Measurements from ENCODE around the gene KDF1.

DNA sequence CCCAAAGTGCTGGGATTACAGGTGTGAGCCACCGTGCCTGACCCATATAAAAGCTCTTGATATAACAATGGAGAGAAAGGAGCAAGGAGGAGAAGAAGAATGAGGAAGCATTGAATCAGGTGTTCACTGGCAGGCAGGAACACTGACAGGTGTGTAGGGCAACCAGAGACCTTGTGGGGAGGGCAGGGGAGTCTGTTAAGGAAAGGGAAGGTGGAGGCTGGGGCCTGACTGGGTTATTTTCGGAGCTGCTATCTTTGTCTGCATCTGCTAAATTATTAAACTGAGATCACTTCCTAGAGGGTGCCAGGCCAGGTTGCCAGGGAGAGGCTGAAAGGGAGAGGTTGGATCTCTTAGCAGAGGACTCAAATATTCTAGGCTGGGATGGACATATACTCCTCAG is 26.4 kb upstream of the KDF1 start:
- TF ChIP-seq, protein P1, sequence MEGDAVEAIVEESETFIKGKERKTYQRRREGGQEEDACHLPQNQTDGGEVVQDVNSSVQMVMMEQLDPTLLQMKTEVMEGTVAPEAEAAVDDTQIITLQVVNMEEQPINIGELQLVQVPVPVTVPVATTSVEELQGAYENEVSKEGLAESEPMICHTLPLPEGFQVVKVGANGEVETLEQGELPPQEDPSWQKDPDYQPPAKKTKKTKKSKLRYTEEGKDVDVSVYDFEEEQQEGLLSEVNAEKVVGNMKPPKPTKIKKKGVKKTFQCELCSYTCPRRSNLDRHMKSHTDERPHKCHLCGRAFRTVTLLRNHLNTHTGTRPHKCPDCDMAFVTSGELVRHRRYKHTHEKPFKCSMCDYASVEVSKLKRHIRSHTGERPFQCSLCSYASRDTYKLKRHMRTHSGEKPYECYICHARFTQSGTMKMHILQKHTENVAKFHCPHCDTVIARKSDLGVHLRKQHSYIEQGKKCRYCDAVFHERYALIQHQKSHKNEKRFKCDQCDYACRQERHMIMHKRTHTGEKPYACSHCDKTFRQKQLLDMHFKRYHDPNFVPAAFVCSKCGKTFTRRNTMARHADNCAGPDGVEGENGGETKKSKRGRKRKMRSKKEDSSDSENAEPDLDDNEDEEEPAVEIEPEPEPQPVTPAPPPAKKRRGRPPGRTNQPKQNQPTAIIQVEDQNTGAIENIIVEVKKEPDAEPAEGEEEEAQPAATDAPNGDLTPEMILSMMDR (IDR thresholded peaks at IDR 0.05) = no peak
- TF ChIP-seq, protein P2, sequence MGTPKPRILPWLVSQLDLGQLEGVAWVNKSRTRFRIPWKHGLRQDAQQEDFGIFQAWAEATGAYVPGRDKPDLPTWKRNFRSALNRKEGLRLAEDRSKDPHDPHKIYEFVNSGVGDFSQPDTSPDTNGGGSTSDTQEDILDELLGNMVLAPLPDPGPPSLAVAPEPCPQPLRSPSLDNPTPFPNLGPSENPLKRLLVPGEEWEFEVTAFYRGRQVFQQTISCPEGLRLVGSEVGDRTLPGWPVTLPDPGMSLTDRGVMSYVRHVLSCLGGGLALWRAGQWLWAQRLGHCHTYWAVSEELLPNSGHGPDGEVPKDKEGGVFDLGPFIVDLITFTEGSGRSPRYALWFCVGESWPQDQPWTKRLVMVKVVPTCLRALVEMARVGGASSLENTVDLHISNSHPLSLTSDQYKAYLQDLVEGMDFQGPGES (IDR thresholded peaks at IDR 0.05; ENCODE audit: low read depth, low read length) = no peak
- TF ChIP-seq RAD21 (IDR thresholded peaks at IDR 0.05; ENCODE audit: low read length) (no peak), EZH2phosphoT487 (IDR thresholded peaks at IDR 0.05; ENCODE audit: borderline replicate concordance, low read depth) (no peak), SMC3 (IDR thresholded peaks at IDR 0.05; ENCODE audit: low read depth, low read length) (no peak), ELF1 (IDR thresholded peaks at IDR 0.05) (no peak), POLR2AphosphoS5 (IDR thresholded peaks at IDR 0.05; ENCODE audit: low read depth, low read length) (no peak), GATA2 (CRISPR knock-in tag; IDR thresholded peaks at IDR 0.05) (no peak)
- TF ChIP-seq, protein P3, sequence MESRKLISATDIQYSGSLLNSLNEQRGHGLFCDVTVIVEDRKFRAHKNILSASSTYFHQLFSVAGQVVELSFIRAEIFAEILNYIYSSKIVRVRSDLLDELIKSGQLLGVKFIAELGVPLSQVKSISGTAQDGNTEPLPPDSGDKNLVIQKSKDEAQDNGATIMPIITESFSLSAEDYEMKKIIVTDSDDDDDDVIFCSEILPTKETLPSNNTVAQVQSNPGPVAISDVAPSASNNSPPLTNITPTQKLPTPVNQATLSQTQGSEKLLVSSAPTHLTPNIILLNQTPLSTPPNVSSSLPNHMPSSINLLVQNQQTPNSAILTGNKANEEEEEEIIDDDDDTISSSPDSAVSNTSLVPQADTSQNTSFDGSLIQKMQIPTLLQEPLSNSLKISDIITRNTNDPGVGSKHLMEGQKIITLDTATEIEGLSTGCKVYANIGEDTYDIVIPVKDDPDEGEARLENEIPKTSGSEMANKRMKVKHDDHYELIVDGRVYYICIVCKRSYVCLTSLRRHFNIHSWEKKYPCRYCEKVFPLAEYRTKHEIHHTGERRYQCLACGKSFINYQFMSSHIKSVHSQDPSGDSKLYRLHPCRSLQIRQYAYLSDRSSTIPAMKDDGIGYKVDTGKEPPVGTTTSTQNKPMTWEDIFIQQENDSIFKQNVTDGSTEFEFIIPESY (IDR thresholded peaks at IDR 0.05; ENCODE audit: borderline replicate concordance, low read depth) = no peak
- TF ChIP-seq, protein P4, sequence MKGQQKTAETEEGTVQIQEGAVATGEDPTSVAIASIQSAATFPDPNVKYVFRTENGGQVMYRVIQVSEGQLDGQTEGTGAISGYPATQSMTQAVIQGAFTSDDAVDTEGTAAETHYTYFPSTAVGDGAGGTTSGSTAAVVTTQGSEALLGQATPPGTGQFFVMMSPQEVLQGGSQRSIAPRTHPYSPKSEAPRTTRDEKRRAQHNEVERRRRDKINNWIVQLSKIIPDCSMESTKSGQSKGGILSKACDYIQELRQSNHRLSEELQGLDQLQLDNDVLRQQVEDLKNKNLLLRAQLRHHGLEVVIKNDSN (IDR thresholded peaks at IDR 0.05; ENCODE audit: borderline replicate concordance, low read depth) = no peak
- TF ChIP-seq, protein P5, sequence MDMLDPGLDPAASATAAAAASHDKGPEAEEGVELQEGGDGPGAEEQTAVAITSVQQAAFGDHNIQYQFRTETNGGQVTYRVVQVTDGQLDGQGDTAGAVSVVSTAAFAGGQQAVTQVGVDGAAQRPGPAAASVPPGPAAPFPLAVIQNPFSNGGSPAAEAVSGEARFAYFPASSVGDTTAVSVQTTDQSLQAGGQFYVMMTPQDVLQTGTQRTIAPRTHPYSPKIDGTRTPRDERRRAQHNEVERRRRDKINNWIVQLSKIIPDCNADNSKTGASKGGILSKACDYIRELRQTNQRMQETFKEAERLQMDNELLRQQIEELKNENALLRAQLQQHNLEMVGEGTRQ (IDR thresholded peaks at IDR 0.05; ENCODE audit: borderline replicate concordance, low read depth, low read length) = no peak
